Right lobe of liver (tissue), 4 donors: ENCODE data around the gene MGP.

Experiments used
- CTCF ChIP-seq, 4 donors: fragments of 200-600 bp in 3 of 4; fragments of 450-650 bp in 1 of 4; IDR thresholded peaks; one replicate each; pipeline versions ENCODE4 v1.5.1 to v1.8.0; 2016 to 2022; ENCODE audit warnings: antibody characterized with exemption in 4 of 4, mild to moderate bottlenecking in 2 of 4
- POLR2A ChIP-seq: fragments of 450-650 bp; IDR thresholded peaks from one replicate; pipeline ENCODE4 v1.6.1; 2017; ENCODE audit warnings: antibody characterized with exemption, mild to moderate bottlenecking
- donor health status: DM: no; HTN: no; CAD: no.
- donor health status: DM: no; HTN: no; CAD: no.
- donor health status: DM: no; HTN: yes; CAD: no.

- TF ChIP-seq CTCF (IDR thresholded peaks at IDR 0.05) (no peak), POLR2A (no peak)
These were observed 15.5 kb upstream of the MGP start for GRCh38 chr12:14901228-14901562.
